Measurements from ENCODE around the gene VAV3.

Gene VAV3

DNA sequence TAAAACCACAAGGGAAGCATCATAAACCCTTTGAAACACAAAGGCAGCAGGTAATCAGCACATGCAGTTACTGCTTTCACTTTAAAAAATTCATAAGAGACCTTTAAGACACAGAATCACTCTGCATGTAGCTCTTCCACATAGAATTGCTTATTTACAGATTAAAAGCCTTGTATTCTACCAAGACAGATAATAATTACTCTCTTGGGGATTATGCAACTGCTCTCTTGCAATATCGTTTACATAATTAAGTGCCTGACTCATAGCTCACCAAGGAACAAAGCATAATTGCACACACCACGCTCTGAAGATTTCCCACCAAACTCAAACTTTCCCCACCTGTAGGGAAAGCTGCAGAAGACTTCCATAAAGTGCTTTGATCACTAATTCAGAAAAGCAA, 87.9 kb downstream of the VAV3 start:
- Mint-ChIP-seq H3K4me3 (no peak overlapping the region), H3K4me1 (ENCODE audit: low read depth) (peaks cover 44% of the 10 kb centered on the region), H3K36me3 (ENCODE audit: low read depth) (no peaks in the 10 kb centered on the region), H3K9me3 (no peaks in the 10 kb centered on the region), H3K27me3 (no peaks in the 10 kb centered on the region), H3K27ac (peak overlapping the region; percentile 54)
- intact Hi-C loops (cut with micrococcal nuclease), result loop anchor here (5.0 kb wide), 1 partner anchor 90 kb away; no protein-coding TSS in a partner anchor

- H3K27me3 Mint-ChIP-seq, result no peaks in the 10 kb centered on the region
- peaks cover 53% of the 10 kb centered on the region for H3K4me1 Mint-ChIP-seq (ENCODE audit: low read depth)
- intact Hi-C loops (cut with micrococcal nuclease), result loop anchor here (5.0 kb wide), 1 partner anchor 88 kb away; no protein-coding TSS in a partner anchor
- peaks cover 2% of the 10 kb centered on the region for H3K36me3 Mint-ChIP-seq (ENCODE audit: low read depth)
- no peak overlapping the region for H3K4me3 Mint-ChIP-seq
- peak overlapping the region; percentile 57 for H3K27ac Mint-ChIP-seq
- H3K9me3 Mint-ChIP-seq, result no peaks in the 10 kb centered on the region
Observed at GRCh38 chr1:107875689-107876088, 89.3 kb downstream of the VAV3 start.

GRCh38 chr1:107874221-107874620, 90.8 kb downstream of the VAV3 start:
- Mint-ChIP-seq H3K9me3 (no peaks in the 10 kb centered on the region), H3K36me3 (ENCODE audit: low read depth) (peaks cover 10% of the 10 kb centered on the region), H3K27ac (no peak overlapping the region), H3K27me3 (no peaks in the 10 kb centered on the region), H3K4me3 (no peak overlapping the region), H3K4me1 (ENCODE audit: low read depth) (peaks cover 51% of the 10 kb centered on the region)
- intact Hi-C loops (cut with micrococcal nuclease), result loop anchor here (5.0 kb wide), 1 partner anchor 37 kb away; no protein-coding TSS in a partner anchor

DNA sequence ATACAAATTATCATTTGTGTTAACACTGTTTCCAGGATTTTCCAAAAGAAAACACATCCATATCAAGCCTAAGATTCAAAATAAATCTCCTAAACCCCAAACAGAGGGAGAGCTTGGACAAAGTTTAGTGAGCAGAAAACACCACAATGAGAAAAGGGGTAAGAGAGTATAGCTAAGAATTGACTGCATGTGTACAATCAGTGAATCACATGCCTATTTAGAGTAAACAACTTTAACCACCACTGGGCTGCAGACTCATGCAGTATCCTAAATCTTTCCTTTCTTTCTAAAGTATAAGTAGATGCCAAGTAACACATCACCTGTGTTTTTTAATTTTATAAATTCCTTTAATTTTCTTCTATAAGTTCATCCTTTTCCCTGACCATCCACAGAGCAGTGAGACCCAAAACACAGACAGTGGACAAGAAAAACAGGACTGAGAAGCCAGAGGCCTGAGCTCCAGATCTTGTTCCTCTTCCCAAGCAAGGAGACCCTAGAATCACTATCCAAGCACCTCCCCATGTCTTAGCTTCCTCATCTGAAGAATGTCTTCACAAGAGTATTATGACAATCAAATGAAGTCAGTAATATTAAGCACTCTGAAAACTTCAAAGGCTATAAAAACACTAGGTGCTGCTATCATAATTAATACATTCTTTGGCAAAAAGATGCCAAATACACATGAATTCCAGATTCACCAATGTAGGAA, 93.1 kb downstream of the VAV3 start:
- intact Hi-C loops (cut with micrococcal nuclease), result loop anchor here (5.0 kb wide), 1 partner anchor 35 kb away; no protein-coding TSS in a partner anchor
- Mint-ChIP-seq H3K4me1 (ENCODE audit: low read depth) (peaks cover 43% of the 10 kb centered on the region), H3K27ac (peak overlapping the region; percentile 47)

DNA sequence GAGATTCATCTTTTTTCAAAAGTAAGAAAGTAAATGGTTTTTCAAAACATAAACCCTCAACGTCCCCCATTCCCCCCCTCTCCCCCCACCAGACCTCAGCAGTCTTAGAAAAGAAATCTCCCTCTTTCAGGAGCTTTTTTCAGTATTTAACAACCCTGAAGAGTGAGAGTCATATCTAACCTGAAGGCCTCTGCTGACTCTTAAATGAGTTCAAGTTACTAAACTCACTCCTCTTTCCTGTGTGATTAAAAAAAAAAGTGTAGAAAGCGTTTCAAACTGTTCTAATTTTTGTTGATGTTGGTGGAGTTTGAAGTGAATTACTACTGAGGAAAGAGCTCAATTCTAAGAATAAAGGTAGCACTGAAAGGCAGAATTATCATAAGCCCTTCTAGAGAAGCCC, 93.7 kb downstream of the VAV3 start:
- Mint-ChIP-seq H3K9me3 (no peaks in the 10 kb centered on the region), H3K4me3 (no peak overlapping the region), H3K27me3 (no peaks in the 10 kb centered on the region), H3K36me3 (ENCODE audit: low read depth) (peaks cover 10% of the 10 kb centered on the region), H3K27ac (peak overlapping the region; percentile 47), H3K4me1 (ENCODE audit: low read depth) (peaks cover 39% of the 10 kb centered on the region)
- intact Hi-C loops (cut with micrococcal nuclease), result loop anchor here (5.0 kb wide), 1 partner anchor 34 kb away; no protein-coding TSS in a partner anchor

More for the DNA sequence above, 93.1 kb downstream of the VAV3 start:
- H3K4me3 Mint-ChIP-seq, result no peak overlapping the region
- no peaks in the 10 kb centered on the region for H3K27me3 Mint-ChIP-seq
- H3K36me3 Mint-ChIP-seq (ENCODE audit: low read depth), result peaks cover 10% of the 10 kb centered on the region
- H3K9me3 Mint-ChIP-seq, result no peaks in the 10 kb centered on the region

DNA sequence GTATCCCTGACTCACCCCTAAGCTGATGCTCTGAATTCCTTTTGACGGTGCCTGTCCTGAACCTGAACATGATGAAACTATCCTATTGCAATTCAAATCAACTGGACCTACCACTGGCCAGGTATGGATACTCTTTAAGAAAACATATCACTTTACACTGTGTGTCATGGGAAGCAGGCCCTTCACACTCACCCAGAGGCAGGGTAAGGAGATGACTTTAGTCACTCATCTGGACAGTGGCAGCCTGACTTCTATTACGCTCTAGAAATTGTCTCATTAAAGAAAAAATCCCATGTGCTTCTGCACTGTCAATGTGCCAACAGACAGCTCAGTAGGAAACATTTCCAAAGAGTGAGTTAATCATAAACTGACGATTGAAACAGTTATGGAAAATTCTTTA, 94.3 kb downstream of the VAV3 start:
- Mint-ChIP-seq H3K27ac (no peak overlapping the region), H3K36me3 (ENCODE audit: low read depth) (peaks cover 10% of the 10 kb centered on the region), H3K4me1 (ENCODE audit: low read depth) (peaks cover 33% of the 10 kb centered on the region), H3K4me3 (no peak overlapping the region), H3K27me3 (no peaks in the 10 kb centered on the region), H3K9me3 (no peaks in the 10 kb centered on the region)
- intact Hi-C loops (cut with micrococcal nuclease), result loop anchor here (5.0 kb wide), 1 partner anchor 33 kb away; no protein-coding TSS in a partner anchor

GRCh38 chr1:107867897-107868296, 97.1 kb downstream of the VAV3 start:
- Mint-ChIP-seq H3K9me3 (no peaks in the 10 kb centered on the region), H3K36me3 (ENCODE audit: low read depth) (peaks cover 15% of the 10 kb centered on the region), H3K4me1 (ENCODE audit: low read depth) (peaks cover 16% of the 10 kb centered on the region), H3K27ac (no peak overlapping the region), H3K4me3 (no peak overlapping the region), H3K27me3 (no peaks in the 10 kb centered on the region)
- intact Hi-C loops (cut with micrococcal nuclease), result no loop called here

DNA sequence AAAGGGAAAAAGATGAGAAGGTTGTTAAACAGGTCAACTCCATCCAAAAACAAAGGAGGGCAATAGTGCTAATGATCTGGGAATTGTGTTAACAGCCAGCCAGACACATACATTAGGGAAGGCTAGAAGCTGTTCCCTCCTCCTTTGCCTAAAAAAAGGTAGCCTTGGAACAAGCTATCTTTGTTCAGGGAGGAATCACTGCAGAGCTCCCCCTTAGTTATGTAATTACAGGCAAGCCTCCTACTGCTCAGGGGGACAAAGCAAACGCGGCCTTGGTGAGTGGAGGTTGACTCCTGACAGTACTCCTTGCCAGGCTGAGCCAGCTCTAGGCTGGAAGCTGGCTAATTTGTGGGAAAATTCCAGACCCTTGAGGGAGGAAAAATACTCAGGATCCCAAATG, 97.6 kb downstream of the VAV3 start:
- H3K27me3 Mint-ChIP-seq, result no peaks in the 10 kb centered on the region
- H3K27ac Mint-ChIP-seq, result no peak overlapping the region
- H3K4me1 Mint-ChIP-seq (ENCODE audit: low read depth), result peaks cover 14% of the 10 kb centered on the region
- peaks cover 15% of the 10 kb centered on the region for H3K36me3 Mint-ChIP-seq (ENCODE audit: low read depth)
- intact Hi-C loops (cut with micrococcal nuclease), result no loop called here
- no peak overlapping the region for H3K4me3 Mint-ChIP-seq
- H3K9me3 Mint-ChIP-seq, result no peaks in the 10 kb centered on the region

GRCh38 chr1:107866870-107867269, 98.1 kb downstream of the VAV3 start:
- intact Hi-C loops (cut with micrococcal nuclease), result no loop called here
- H3K4me3 Mint-ChIP-seq, result no peak overlapping the region
- no peak overlapping the region for H3K27ac Mint-ChIP-seq
- peaks cover 11% of the 10 kb centered on the region for H3K4me1 Mint-ChIP-seq (ENCODE audit: low read depth)
- no peaks in the 10 kb centered on the region for H3K27me3 Mint-ChIP-seq
- H3K9me3 Mint-ChIP-seq, result no peaks in the 10 kb centered on the region
- H3K36me3 Mint-ChIP-seq (ENCODE audit: low read depth), result peaks cover 15% of the 10 kb centered on the region

DNA sequence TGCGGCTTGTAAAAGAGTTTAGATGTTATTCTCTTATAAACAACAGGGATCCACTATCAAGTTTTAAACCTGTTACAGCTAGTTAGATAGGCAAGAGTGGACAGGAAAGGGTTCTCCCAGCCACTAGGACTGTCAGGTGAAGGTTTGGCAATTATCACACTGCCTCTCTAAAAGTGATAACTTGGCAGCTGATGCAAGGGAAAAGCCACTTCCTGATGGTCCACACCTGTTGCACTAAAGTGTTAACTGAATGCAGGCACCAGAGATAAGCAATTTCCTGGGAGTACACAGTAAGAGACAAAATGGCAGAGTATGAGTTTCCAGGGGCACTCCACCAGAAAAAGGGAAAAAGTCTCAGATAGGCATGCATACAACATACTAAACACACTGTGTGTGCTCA, 99.4 kb downstream of the VAV3 start:
- H3K36me3 Mint-ChIP-seq (ENCODE audit: low read depth), result peaks cover 13% of the 10 kb centered on the region
- H3K4me3 Mint-ChIP-seq, result no peak overlapping the region
- intact Hi-C loops (cut with micrococcal nuclease), result no loop called here
- H3K9me3 Mint-ChIP-seq, result no peaks in the 10 kb centered on the region
- peaks cover 5% of the 10 kb centered on the region for H3K4me1 Mint-ChIP-seq (ENCODE audit: low read depth)
- H3K27ac Mint-ChIP-seq, result no peak overlapping the region
- no peaks in the 10 kb centered on the region for H3K27me3 Mint-ChIP-seq

- intact Hi-C loops (cut with micrococcal nuclease), result no loop called here
- H3K4me3 Mint-ChIP-seq, result no peak overlapping the region
- H3K36me3 Mint-ChIP-seq (ENCODE audit: low read depth), result peaks cover 5% of the 10 kb centered on the region
- H3K27ac Mint-ChIP-seq, result no peak overlapping the region
- H3K9me3 Mint-ChIP-seq, result no peaks in the 10 kb centered on the region
- no peaks in the 10 kb centered on the region for H3K4me1 Mint-ChIP-seq (ENCODE audit: low read depth)
- no peaks in the 10 kb centered on the region for H3K27me3 Mint-ChIP-seq
Observed at GRCh38 chr1:107863342-107863741, 101.6 kb downstream of the VAV3 start.

DNA sequence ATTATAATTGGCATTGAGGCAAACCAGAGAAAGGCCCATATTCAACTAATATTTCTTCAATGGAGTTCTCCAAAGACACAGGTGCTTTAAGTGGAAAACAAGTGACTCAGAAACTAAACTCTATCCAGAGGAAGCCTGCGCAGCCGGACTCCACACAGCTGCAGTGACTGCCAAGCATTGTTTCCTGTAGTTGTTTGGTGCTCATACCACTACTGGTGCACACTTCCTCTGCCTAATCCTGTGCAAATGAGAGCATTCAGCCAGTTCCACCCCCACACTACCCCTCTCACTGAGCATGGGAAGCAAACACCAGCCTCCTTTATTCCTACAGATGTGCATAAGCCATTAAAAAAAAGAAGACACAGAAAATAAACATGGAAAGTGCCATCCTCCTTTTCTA, 102.9 kb downstream of the VAV3 start:
- H3K4me1 Mint-ChIP-seq (ENCODE audit: low read depth), result no peaks in the 10 kb centered on the region
- intact Hi-C loops (cut with micrococcal nuclease), result no loop called here
- no peaks in the 10 kb centered on the region for H3K9me3 Mint-ChIP-seq
- no peaks in the 10 kb centered on the region for H3K27me3 Mint-ChIP-seq
- peaks cover 5% of the 10 kb centered on the region for H3K36me3 Mint-ChIP-seq (ENCODE audit: low read depth)
- H3K27ac Mint-ChIP-seq, result no peak overlapping the region
- H3K4me3 Mint-ChIP-seq, result no peak overlapping the region

- Mint-ChIP-seq H3K36me3 (ENCODE audit: low read depth) (no peaks in the 10 kb centered on the region), H3K4me1 (ENCODE audit: low read depth) (no peaks in the 10 kb centered on the region), H3K4me3 (no peak overlapping the region), H3K27ac (no peak overlapping the region), H3K9me3 (no peaks in the 10 kb centered on the region), H3K27me3 (no peaks in the 10 kb centered on the region)
- intact Hi-C loops (cut with micrococcal nuclease), result no loop called here
Observed at GRCh38 chr1:107858323-107858722, 106.7 kb downstream of the VAV3 start.

- H3K27me3 Mint-ChIP-seq, result no peaks in the 10 kb centered on the region
- intact Hi-C loops (cut with micrococcal nuclease), result no loop called here
- no peak overlapping the region for H3K27ac Mint-ChIP-seq
- peaks cover 15% of the 10 kb centered on the region for H3K4me1 Mint-ChIP-seq (ENCODE audit: low read depth)
- no peaks in the 10 kb centered on the region for H3K36me3 Mint-ChIP-seq (ENCODE audit: low read depth)
- H3K4me3 Mint-ChIP-seq, result no peak overlapping the region
- H3K9me3 Mint-ChIP-seq, result no peaks in the 10 kb centered on the region
Observed at GRCh38 chr1:107851418-107851817, 113.6 kb downstream of the VAV3 start.
